Fibroblast of lung (primary cell): ENCODE measurements around the gene CACTIN. TPM values are rescaled to one million over a fixed set of nuclear protein-coding genes. Genes with fewer than 3 reads are reported as not detected.
"Not testable (repeated sequence)": the region's sequence is repeated elsewhere in the genome, so short reads cannot be mapped to it uniquely, and the experiment has no call there.

Experiments used
- DNase-seq, 2 donors: peaks; one replicate each; pipeline versions ENCODE4 v3.0.0 to v3.0.0-alpha.2; 2010; ENCODE audit warnings: low read depth in 2 of 2
- H2AFZ ChIP-seq: 2 replicates; pipeline ENCODE4 v1.5.1; 2012; ENCODE audit warnings: low read length, control low read depth, inconsistent platforms
- H3K27ac ChIP-seq: 2 replicates; pipeline ENCODE4 v1.5.1; 2011; ENCODE audit warnings: low read length, control low read depth; ENCODE audit not compliant: insufficient read depth
- H3K27me3 ChIP-seq: 2 replicates; pipeline ENCODE4 v1.5.1; 2011; ENCODE audit warnings: mild to moderate bottlenecking, low read length; ENCODE audit not compliant: control insufficient read depth, insufficient read depth
- H3K36me3 ChIP-seq: 2 replicates; pipeline ENCODE4 v1.5.1; 2011; ENCODE audit warnings: low read length; ENCODE audit not compliant: control insufficient read depth, insufficient read depth
- H3K4me1 ChIP-seq: 2 replicates; pipeline ENCODE4 v1.5.1; 2011; ENCODE audit warnings: low read length; ENCODE audit not compliant: control insufficient read depth, insufficient read depth; ENCODE audit errors: extremely low read depth
- H3K4me2 ChIP-seq: 2 replicates; pipeline ENCODE4 v1.5.1; 2011; ENCODE audit warnings: low read length, control low read depth; ENCODE audit not compliant: insufficient read depth; ENCODE audit errors: extremely low read depth
- H3K4me3 ChIP-seq, 4 experiments: fragments of 200-600 bp in 1 of 4; sonication (generic) in 1 of 4; replicated peaks in 1 of 4; 2 replicates each; pipeline ENCODE4 v1.5.1; 2011 to 2016; ENCODE audit warnings: low read length in 4 of 4, low read depth in 3 of 4, mild to moderate bottlenecking in 3 of 4, control low read depth in 2 of 4, inconsistent platforms in 1 of 4, mixed read lengths in 1 of 4; ENCODE audit not compliant: insufficient read depth in 1 of 4; ENCODE audit errors: control extremely low read depth in 1 of 4
- H3K79me2 ChIP-seq: 2 replicates; pipeline ENCODE4 v1.5.1; 2012; ENCODE audit warnings: mild to moderate bottlenecking, low read length, inconsistent platforms; ENCODE audit not compliant: control insufficient read depth, insufficient read depth
- H3K9ac ChIP-seq: 2 replicates; pipeline ENCODE4 v1.5.1; 2011; ENCODE audit warnings: mild to moderate bottlenecking, low read length, control low read depth; ENCODE audit not compliant: insufficient read depth
- H3K9me3 ChIP-seq: 2 replicates; pipeline ENCODE4 v1.5.1; 2012; ENCODE audit warnings: low read depth, low read length; ENCODE audit not compliant: control insufficient read depth, insufficient read depth
- H4K20me1 ChIP-seq: 2 replicates; pipeline ENCODE4 v1.5.1; 2011; ENCODE audit warnings: low read length; ENCODE audit not compliant: control insufficient read depth, insufficient read depth; ENCODE audit errors: extremely low read depth
- CTCF ChIP-seq, 2 donors: IDR thresholded peaks in 1 of 2; conservative IDR thresholded peaks in 1 of 2; 1 replicate in 1 of 2; 2 replicates in 1 of 2; pipeline ENCODE4 v1.5.1; 2011 to 2012; ENCODE audit warnings: low read length in 2 of 2, control low read depth in 1 of 2, inconsistent platforms in 1 of 2, low read depth in 1 of 2, mild to moderate bottlenecking in 1 of 2
- EZH2 ChIP-seq: IDR thresholded peaks from 2 replicates; pipeline ENCODE4 v1.5.1; 2012; ENCODE audit warnings: low read length, control low read depth, mild to moderate bottlenecking; ENCODE audit errors: missing control alignments
- polyA plus RNA-seq, 2 donors: library from polyadenylated mRNA; depleted of rRNA in 1 of 2; stranded (reverse) in 1 of 2; unstranded in 1 of 2; fragments of >200 nt; gene quantifications; 2 replicates each; pipeline ENCODE4 v1.2.1, GENCODE V29; 2011 to 2012; ENCODE audit warnings: missing spikeins in 1 of 2
- total RNA-seq: library from RNA; depleted of rRNA; stranded (reverse); fragments of >200 nt; gene quantifications from 2 replicates; pipeline ENCODE4 v1.2.1, GENCODE V29; 2014

CACTIN gene
- total and polyA plus RNA-seq, 2 donors (not counting 1 experiment from before 2014, with no cell fraction given) = 6.7 to 19.7 TPM

- Histone ChIP-seq H3K9me3 (no peaks in the 10 kb centered on the region), H3K27ac (peak overlapping the region; percentile 88), H4K20me1 (no peaks in the 10 kb centered on the region), H2AFZ (peak overlapping the region; percentile 96), H3K4me3 (peak overlapping the region; percentile 49 to 79 (median 56)), H3K36me3 (peaks cover 10% of the 10 kb centered on the region), H3K9ac (peak overlapping the region; percentile 71), H3K4me1 (peaks cover 4% of the 10 kb centered on the region), H3K4me2 (peak overlapping the region; percentile 92), H3K27me3 (no peaks in the 10 kb centered on the region), H3K79me2 (no peaks in the 10 kb centered on the region)
- no peak for TF ChIP-seq EZH2
- TF ChIP-seq CTCF (conservative IDR thresholded peaks at IDR 0.05 in 1 of 2, IDR thresholded peaks at IDR 0.05 in 1 of 2; ENCODE audit: low read depth in 1 of 2, low read length in 2 of 2) = no peak
- peak; percentile 99 to 100 for DNase-seq
Observed at GRCh38 chr19:3572132-3572854, 54.3 kb downstream of the CACTIN start.

- Histone ChIP-seq H3K27ac (no peak overlapping the region), H3K4me2 (no peak overlapping the region), H3K9me3 (no peaks in the 10 kb centered on the region), H2AFZ (no peak overlapping the region), H4K20me1 (no peaks in the 10 kb centered on the region), H3K79me2 (no peaks in the 10 kb centered on the region), H3K9ac (no peak overlapping the region), H3K36me3 (peaks cover 8% of the 10 kb centered on the region), H3K4me1 (no peaks in the 10 kb centered on the region), H3K4me3 (no peak overlapping the region), H3K27me3 (no peaks in the 10 kb centered on the region)
- TF ChIP-seq EZH2 (no peak), CTCF (conservative IDR thresholded peaks at IDR 0.05 in 1 of 2, IDR thresholded peaks at IDR 0.05 in 1 of 2; ENCODE audit: low read depth in 1 of 2, low read length in 2 of 2) (no peak)
- DNase-seq = no peak
Observed at GRCh38 chr19:3570606-3571011, 56.0 kb downstream of the CACTIN start.

- H3K79me2 ChIP-seq, H3K4me3 ChIP-seq, H4K20me1 ChIP-seq, DNase-seq, H3K36me3 ChIP-seq, H3K4me1 ChIP-seq, H3K9ac ChIP-seq, H3K9me3 ChIP-seq, H2AFZ ChIP-seq, H3K27me3 ChIP-seq, H3K4me2 ChIP-seq, H3K27ac ChIP-seq: not testable (repeated sequence)
Observed at GRCh38 chr19:3570042-3570441, 56.5 kb downstream of the CACTIN start.
